Heart left ventricle (tissue), 16 donors: ENCODE results near the gene FYTTD1. TPM values are rescaled to one million over a fixed set of nuclear protein-coding genes. Genes with fewer than 3 reads are reported as not detected.

Source experiments
- ATAC-seq, 4 donors: fragments of 200-7000 bp; cut with Tn5 transposase; one replicate each; pipeline ENCODE4 v1.9.1; 2020 to 2022; ENCODE audit warnings: moderate library complexity in 4 of 4, mild to moderate bottlenecking in 3 of 4, moderate number of reproducible peaks in 1 of 4
- DNase-seq, 5 donors: peaks; one replicate each; pipeline ENCODE4 v3.0.0-alpha.2; 2020
- H3K27ac ChIP-seq, 12 donors: fragments of 200-600 bp; sonication (generic) in 4 of 12; one replicate each; pipeline versions ENCODE4 v1.5.0 to v1.8.0; 2016 to 2022; ENCODE audit warnings: mild to moderate bottlenecking in 2 of 12
- H3K27me3 ChIP-seq, 9 donors: fragments of 200-600 bp; sonication (generic) in 2 of 9; one replicate each; pipeline versions ENCODE4 v1.5.1 to v1.8.0; 2016 to 2022; ENCODE audit warnings: mild to moderate bottlenecking in 3 of 9
- H3K36me3 ChIP-seq, 9 donors: fragments of 200-600 bp; sonication (generic) in 2 of 9; one replicate each; pipeline versions ENCODE4 v1.5.0 to v1.8.0; 2018 to 2022; ENCODE audit warnings: mild to moderate bottlenecking in 2 of 9
- H3K4me1 ChIP-seq, 12 donors: fragments of 200-600 bp; sonication (generic) in 4 of 12; one replicate each; pipeline versions ENCODE4 v1.5.0 to v1.8.0; 2016 to 2022; ENCODE audit warnings: mild to moderate bottlenecking in 3 of 12
- H3K4me3 ChIP-seq, 12 donors: fragments of 200-600 bp; sonication (generic) in 4 of 12; one replicate each; pipeline versions ENCODE4 v1.5.0 to v1.8.0; 2017 to 2022; ENCODE audit warnings: mild to moderate bottlenecking in 9 of 12, moderate library complexity in 4 of 12
- H3K9me3 ChIP-seq, 12 donors: fragments of 200-600 bp; sonication (generic) in 4 of 12; one replicate each; pipeline versions ENCODE4 v1.5.0 to v1.8.0; 2016 to 2022; ENCODE audit warnings: mild to moderate bottlenecking in 1 of 12
- CTCF ChIP-seq, 12 donors: fragments of 200-600 bp; sonication (generic) in 4 of 12; IDR thresholded peaks; one replicate each; pipeline versions ENCODE4 v1.5.0 to v1.8.0; 2018 to 2022; ENCODE audit warnings: antibody characterized with exemption in 12 of 12, mild to moderate bottlenecking in 5 of 12
- POLR2A ChIP-seq, 2 donors: fragments of 450-650 bp; IDR thresholded peaks; one replicate each; pipeline ENCODE4 v1.6.1; 2017; ENCODE audit warnings: antibody characterized with exemption in 2 of 2, mild to moderate bottlenecking in 2 of 2, moderate library complexity in 2 of 2
- WGBS, 4 donors: extraction: QIAGEN DNeasy Blood & Tissue Kit in 2 of 4; methylation state at CpG; one replicate each; pipeline versions ENCODE4 v1.1.5 to v1.1.7; 2013 to 2018; 5-methylcytosine and 5-hydroxymethylcytosine counted together
- intact Hi-C, 10 donors: fragments of 100-400 bp; cut with DNase I; formaldehyde crosslinking; loops; one replicate each; pipeline versions ENCODE4 v1.11.1 to v1.14.2; 2022
- polyA plus RNA-seq, 2 donors: library from polyadenylated mRNA; stranded (reverse); fragments of 200-250 nt; gene quantifications; one replicate each; pipeline ENCODE4 v1.2.3, GENCODE V29; 2013
- total RNA-seq, 9 donors: library from RNA; depleted of rRNA in 2 of 9; stranded (reverse); fragments of >200 nt in 2 of 9; fragmentation: NEBNext Ultra II Directional in 3 of 9; extraction: Animal tissue kit (Norgen Biotek cat#: 25700) in 3 of 9; gene quantifications; one replicate each; pipeline versions ENCODE4 v1.1.0 to v1.2.4, GENCODE V29; 2016 to 2023
- donor health status: ischemic (EF 13 %, LVEDD 7.1; RV severe dilation, severe dysfunction).
- donor health status: healthy with polysubstance abuse.
- donor health status: DM: no; HTN: yes; CAD: no.
- donor health status: DM: no; HTN: no; CAD: no.
- donor health status: ischemic (EF 25% LVEDD 6.9; RV normal size, moderate dysfunction).
- donor health status: ischemic (EF 25% LVEDD 5.7; RV mildly dilated, moderate dysfunction).
- donor health status: healthy.
- donor health status: DM: yes; HTN: yes; CAD: no.
- donor health status: ischemic (EF 35%, LVEDD 5.7; RV mildly dilated, moderate dysfunction).
- donor health status: nonischemic (EF 11% LVEDD 7.7; RV severe dilation, severe dysfunction).
- donor health status: DM: yes; HTN: yes; CAD: no.
- donor health status: PGD.
- donor health status: ischemic (EF 29% LVEDD 5.4; RV normal size, mild dysfunction).
- donor health status: nonischemic (EF 23%, LVEDD 6.1; RV moderate dilation, normal function).

The FYTTD1 gene
- total and polyA plus RNA-seq, 11 donors = 19.0 to 93.6 (median 72.5) TPM

GRCh38 chr3:197789309-197789708 is 39.6 kb downstream of the FYTTD1 start:
- Histone ChIP-seq H3K4me1 (peaks cover 0 to 26% (median 18%) of the 10 kb centered on the region in 12 donors), H3K4me3 (no peak overlapping the region), H3K27me3 (no peaks in the 10 kb centered on the region), H3K27ac (no peak overlapping the region), H3K9me3 (no peaks in the 10 kb centered on the region), H3K36me3 (peaks cover 0 to 31% (median 20%) of the 10 kb centered on the region in 9 donors)
- DNase-seq (no peak), ATAC-seq (no peak)
- no peak for TF ChIP-seq CTCF (IDR thresholded peaks at IDR 0.05)
- no peak for TF ChIP-seq POLR2A (IDR thresholded peaks at IDR 0.05)
- intact Hi-C loops = loop anchor here in 1 of 10 donors (5.0 kb wide), 1 partner anchor 37 kb away; no protein-coding TSS in a partner anchor
- WGBS, 4 donors = 93 to 99% (median 95%) methylated on average over 3 of the region's 3 CpGs

DNA sequence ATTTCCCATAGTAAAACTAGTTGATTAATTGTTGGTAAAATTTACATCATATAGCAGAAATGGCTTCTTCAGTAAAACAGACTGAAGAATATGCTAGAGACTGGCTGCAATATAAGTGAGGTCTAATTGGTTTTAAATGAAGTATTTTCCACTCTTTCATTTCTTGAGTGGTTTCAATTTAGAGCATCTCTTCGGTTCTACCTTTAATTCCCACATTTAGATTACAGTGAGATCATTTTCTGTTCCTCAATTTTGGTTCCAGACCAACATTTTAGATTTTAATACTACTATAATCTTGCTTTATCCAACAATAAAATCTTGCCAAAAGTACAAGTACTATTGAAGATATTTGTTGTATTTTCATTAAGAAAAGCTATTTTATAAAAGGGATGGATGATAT is 40.4 kb downstream of the FYTTD1 start:
- WGBS, 4 donors = 80 to 85% (median 84%) methylated on average over 1 of the region's 1 CpG
- Histone ChIP-seq H3K27ac (peak overlapping the region in 1 of 12 donors; percentile 97), H3K9me3 (no peaks in the 10 kb centered on the region), H3K4me1 (peaks cover 0 to 31% (median 21%) of the 10 kb centered on the region in 12 donors), H3K27me3 (no peaks in the 10 kb centered on the region), H3K4me3 (peak overlapping the region in 1 of 12 donors; percentile 93), H3K36me3 (peaks cover 0 to 24% (median 12%) of the 10 kb centered on the region in 9 donors)
- TF ChIP-seq CTCF (IDR thresholded peaks at IDR 0.05) = no peak
- TF ChIP-seq POLR2A (IDR thresholded peaks at IDR 0.05) = no peak
- intact Hi-C loops = loop anchor here in 2 of 10 donors (2.0 to 10.0 kb wide), 2 partner anchors 39 to 75 kb away; no protein-coding TSS in a partner anchor
- no peak for ATAC-seq
- DNase-seq = no peak

DNA sequence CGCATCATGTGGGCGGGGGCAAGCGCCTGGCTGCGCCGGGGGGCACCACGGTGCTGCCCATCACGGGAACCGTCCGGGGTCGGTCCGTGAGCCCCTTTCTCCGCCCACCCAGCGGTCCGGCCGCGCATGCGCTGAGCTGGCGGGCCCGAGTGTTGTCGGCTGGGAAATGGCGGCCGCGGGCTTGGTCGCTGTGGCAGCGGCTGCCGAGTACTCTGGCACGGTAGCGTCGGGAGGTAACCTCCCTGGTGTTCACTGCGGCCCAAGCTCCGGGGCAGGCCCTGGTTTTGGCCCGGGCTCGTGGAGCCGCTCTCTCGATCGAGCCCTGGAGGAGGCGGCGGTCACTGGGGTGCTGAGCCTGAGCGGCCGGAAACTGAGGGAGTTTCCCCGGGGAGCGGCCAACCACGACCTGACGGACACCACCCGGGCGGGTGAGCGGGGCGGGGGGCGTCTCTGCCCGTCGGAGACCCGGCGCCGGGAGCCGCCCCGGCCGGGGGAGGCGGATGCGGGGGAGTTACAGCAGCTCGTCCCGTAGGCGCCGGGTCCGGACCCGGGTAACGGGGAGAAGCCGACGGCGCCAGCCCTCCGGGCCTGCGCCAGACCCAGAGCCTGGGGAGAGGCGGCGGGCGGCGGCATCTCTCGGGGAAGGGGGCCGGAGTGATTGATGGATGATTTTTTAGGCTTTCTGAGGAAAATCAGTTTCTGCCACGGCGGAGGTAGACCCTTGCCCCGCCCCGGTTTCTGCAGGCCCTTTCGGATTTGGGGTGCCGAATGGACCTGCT is 41.6 kb downstream of the FYTTD1 start, which contains the start of gene LRCH3:
Gene LRCH3, plus strand, starts transcription at position 142 of the 779 bp plus-strand sequence. Its CDS starts 25 bp downstream, at position 167.
- H3K27me3 ChIP-seq = no peaks in the 10 kb centered on the region
- intact Hi-C loops = loop anchor here in 2 of 10 donors (2.0 to 10.0 kb wide), 2 partner anchors 41 to 77 kb away; no protein-coding TSS in a partner anchor
- peaks cover 0 to 38% (median 23%) of the 10 kb centered on the region in 12 donors for H3K4me1 ChIP-seq
- WGBS, 4 donors = 0 to 3% (median 0%) methylated on average over 17 to 83 of the region's 83 CpGs
- TF ChIP-seq POLR2A (IDR thresholded peaks at IDR 0.05) (peak in 1 of 2 donors; percentile 75), CTCF (IDR thresholded peaks at IDR 0.05) (peak in 1 of 12 donors; percentile 3)
- no peaks in the 10 kb centered on the region for H3K9me3 ChIP-seq
- peaks cover 0 to 16% (median 7%) of the 10 kb centered on the region in 9 donors for H3K36me3 ChIP-seq
- peak within 1 kb of the TSS; percentile 45 to 95 (median 86) for H3K4me3 ChIP-seq
- ATAC-seq (peak; percentile 64 to 91 (median 90)), DNase-seq (peak; percentile 81 to 93 (median 86))
- peak within 1 kb of the TSS; percentile 78 to 98 (median 96) for H3K27ac ChIP-seq
